WTC11 (cell line): ENCODE results near the gene FCMR. TPM values are rescaled to one million over a fixed set of nuclear protein-coding genes. Genes with fewer than 3 reads are reported as not detected.

ENCODE experiments used
- ATAC-seq: fragments of 200-7000 bp; cut with Tn5 transposase; 2 replicates; pipeline ENCODE4 v1.10.0; 2021; ENCODE audit warnings: mild to moderate bottlenecking, moderate library complexity
- CTCF ChIA-PET: fragments of 300-600 bp; sonication (Branson Sonifier 250); formaldehyde crosslinking; loops from one replicate; lab custom pipeline; 2021; ENCODE audit warnings: antibody characterized with exemption; lab: Charles Lee
- POLR2A ChIA-PET: fragments of 350-600 bp; sonication (Branson Sonifier 250); formaldehyde crosslinking; loops from one replicate; lab custom pipeline; 2021; ENCODE audit warnings: antibody characterized with exemption; lab: Charles Lee
- DNase-seq: peaks from one replicate; pipeline ENCODE4 v3.0.0; 2021; ENCODE audit warnings: low spot score
- H3K27ac Mint-ChIP-seq: 2 replicates; pipeline ENCODE4 v1.8.0; 2021; ENCODE audit warnings: mixed read lengths
- H3K27me3 Mint-ChIP-seq: 2 replicates; pipeline ENCODE4 v1.8.0; 2021; ENCODE audit warnings: low read depth, mild to moderate bottlenecking, moderate library complexity, mixed read lengths
- H3K36me3 Mint-ChIP-seq: 2 replicates; pipeline ENCODE4 v1.8.0; 2021; ENCODE audit warnings: mixed read lengths
- H3K4me1 Mint-ChIP-seq: 2 replicates; pipeline ENCODE4 v1.8.0; 2022; ENCODE audit warnings: mixed read lengths
- H3K4me3 Mint-ChIP-seq: 2 replicates; pipeline ENCODE4 v1.8.0; 2021; ENCODE audit warnings: mild to moderate bottlenecking, moderate library complexity, mixed read lengths
- H3K9me3 Mint-ChIP-seq: 2 replicates; pipeline ENCODE4 v1.8.0; 2021; ENCODE audit warnings: mixed read lengths
- ATF1 ChIP-seq: sonication (generic); formaldehyde crosslinking; IDR thresholded peaks from 2 replicates; pipeline ENCODE4 v1.8.1; 2023; ENCODE audit warnings: mild to moderate bottlenecking, moderate library complexity, missing genetic modification reagents
- EMX1 ChIP-seq: fragments of 250-450 bp; sonication (Bioruptor Pico); IDR thresholded peaks from 2 replicates; pipeline ENCODE4 v1.8.0; 2021; ENCODE audit warnings: mild to moderate bottlenecking
- FOXP1 ChIP-seq: sonication (generic); formaldehyde crosslinking; IDR thresholded peaks from 2 replicates; pipeline ENCODE4 v1.8.0; 2022; ENCODE audit warnings: missing genetic modification reagents, mild to moderate bottlenecking, moderate library complexity, borderline replicate concordance
- MXD4 ChIP-seq: fragments of 250-450 bp; sonication (Bioruptor Pico); IDR thresholded peaks from 2 replicates; pipeline ENCODE4 v1.8.0; 2021; ENCODE audit warnings: mild to moderate bottlenecking, moderate library complexity, borderline replicate concordance
- MYBL2 ChIP-seq: sonication (generic); formaldehyde crosslinking; IDR thresholded peaks from 2 replicates; pipeline ENCODE4 v1.8.1; 2023; ENCODE audit warnings: mild to moderate bottlenecking, moderate library complexity, missing genetic modification reagents
- NFYB ChIP-seq: sonication (generic); formaldehyde crosslinking; conservative IDR thresholded peaks from 2 replicates; pipeline ENCODE4 v1.8.0; 2022; ENCODE audit warnings: low read depth, missing genetic modification reagents
- NR2C2 ChIP-seq: sonication (generic); formaldehyde crosslinking; IDR thresholded peaks from 2 replicates; pipeline ENCODE4 v1.8.0; 2022; ENCODE audit warnings: mild to moderate bottlenecking, missing genetic modification reagents
- RELA ChIP-seq: sonication (generic); formaldehyde crosslinking; IDR thresholded peaks from 2 replicates; pipeline ENCODE4 v1.8.1; 2022; ENCODE audit warnings: missing genetic modification reagents, mild to moderate bottlenecking, borderline replicate concordance
- SMAD3 ChIP-seq: sonication (generic); formaldehyde crosslinking; IDR thresholded peaks from 2 replicates; pipeline ENCODE4 v1.8.0; 2022; ENCODE audit warnings: missing genetic modification reagents, mild to moderate bottlenecking, borderline replicate concordance
- TCF7 ChIP-seq: sonication (generic); formaldehyde crosslinking; IDR thresholded peaks from 2 replicates; pipeline ENCODE4 v1.8.0; 2022; ENCODE audit warnings: mild to moderate bottlenecking, low read depth, missing genetic modification reagents, moderate library complexity
- TEAD4 ChIP-seq: sonication (generic); formaldehyde crosslinking; IDR thresholded peaks from 2 replicates; pipeline ENCODE4 v1.8.0; 2022; ENCODE audit warnings: mild to moderate bottlenecking, missing genetic modification reagents
- TP53 ChIP-seq: sonication (generic); formaldehyde crosslinking; IDR thresholded peaks from 2 replicates; pipeline ENCODE4 v1.8.1; 2023; ENCODE audit warnings: mild to moderate bottlenecking, missing genetic modification reagents
- ZNF121 ChIP-seq: sonication (generic); formaldehyde crosslinking; IDR thresholded peaks from 2 replicates; pipeline ENCODE4 v1.8.0; 2023; ENCODE audit warnings: missing genetic modification reagents
- ZNF317 ChIP-seq: sonication (generic); formaldehyde crosslinking; IDR thresholded peaks from 2 replicates; pipeline ENCODE4 v1.8.1; 2023; ENCODE audit warnings: low read depth, mild to moderate bottlenecking, moderate library complexity, missing genetic modification reagents, borderline replicate concordance
- ZNF416 ChIP-seq: fragments of 250-450 bp; sonication (Bioruptor Pico); IDR thresholded peaks from 2 replicates; pipeline ENCODE4 v1.9.0; 2021; ENCODE audit warnings: mild to moderate bottlenecking, inconsistent platforms
- total RNA-seq: library from RNA; stranded (reverse); gene quantifications from 3 replicates; pipeline ENCODE4 v1.2.3, GENCODE V29; 2021
- TF ChIP-seq, protein P1 (sequence below): sonication (generic); formaldehyde crosslinking; IDR thresholded peaks from 2 replicates; pipeline ENCODE4 v1.8.0; 2023; ENCODE audit warnings: missing genetic modification reagents, mild to moderate bottlenecking, borderline replicate concordance
- TF ChIP-seq, protein P2 (sequence below): sonication (generic); formaldehyde crosslinking; conservative IDR thresholded peaks from 2 replicates; pipeline ENCODE4 v1.8.1; 2023; ENCODE audit warnings: mild to moderate bottlenecking, low read depth, missing genetic modification reagents, moderate library complexity
- TF ChIP-seq, protein P3 (sequence below): sonication (generic); formaldehyde crosslinking; IDR thresholded peaks from 2 replicates; pipeline ENCODE4 v1.8.1; 2022; ENCODE audit warnings: low read depth, mild to moderate bottlenecking, moderate library complexity, missing genetic modification reagents, borderline replicate concordance
- TF ChIP-seq, protein P4 (sequence below): sonication (generic); formaldehyde crosslinking; IDR thresholded peaks from 2 replicates; pipeline ENCODE4 v1.8.1; 2023; ENCODE audit warnings: mild to moderate bottlenecking, moderate library complexity, missing genetic modification reagents
- TF ChIP-seq, protein P5 (sequence below): sonication (generic); formaldehyde crosslinking; IDR thresholded peaks from 2 replicates; pipeline ENCODE4 v1.8.0; 2022; ENCODE audit warnings: mild to moderate bottlenecking, missing genetic modification reagents

Gene FCMR
- total RNA-seq, 1 experiment from 2014 or later, result 1.0 TPM

DNA sequence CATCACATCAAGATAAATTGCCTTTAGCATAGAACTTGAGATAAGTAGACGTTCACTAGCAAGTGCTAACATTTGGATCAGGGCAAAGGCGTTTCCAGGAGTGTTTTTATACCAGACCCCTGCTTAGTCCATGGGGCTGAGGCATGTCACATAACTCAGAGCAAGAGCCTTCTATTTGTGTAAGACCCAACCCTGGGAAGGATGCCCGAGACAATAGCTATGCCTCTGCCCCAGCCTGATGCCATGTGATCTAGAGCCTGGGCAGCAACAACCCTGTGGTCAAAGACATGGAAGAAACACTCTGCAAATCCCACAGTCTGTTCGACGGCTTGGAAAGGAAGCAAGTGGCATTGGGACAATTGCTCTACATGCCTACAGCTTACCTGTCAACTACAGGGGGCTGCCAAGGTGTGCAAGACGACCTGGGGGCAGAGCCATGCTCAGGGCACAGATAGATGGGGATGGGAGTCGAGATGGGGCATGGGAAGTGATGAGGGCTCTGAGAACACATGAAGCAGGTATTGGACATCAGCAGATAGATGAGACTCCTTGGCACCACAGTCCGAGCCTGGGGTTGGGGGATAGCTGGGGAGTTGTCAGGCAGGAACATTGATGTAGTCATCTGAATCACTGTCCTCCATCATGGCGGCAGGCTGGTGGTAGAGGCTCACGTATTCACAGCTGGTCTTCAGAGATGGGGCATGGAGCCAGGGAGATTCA lies 17.2 kb downstream of the FCMR start:
- Mint-ChIP-seq H3K27ac (no peak overlapping the region), H3K9me3 (no peaks in the 10 kb centered on the region), H3K4me3 (no peak overlapping the region), H3K36me3 (no peaks in the 10 kb centered on the region), H3K4me1 (peaks cover 12% of the 10 kb centered on the region), H3K27me3 (peaks cover 30% of the 10 kb centered on the region)
- ATAC-seq (no peak), DNase-seq (no peak)
- CTCF ChIA-PET, result interaction anchor here (1.4 kb wide), 1 partner anchor 31 kb away, joined by 3 read pairs; no protein-coding TSS in a partner anchor
- TF ChIP-seq ATF1 (CRISPR knock-in tag), result no peak
- TF ChIP-seq FOXP1 (CRISPR knock-in tag), result no peak
- no peak for TF ChIP-seq TEAD4
- TF ChIP-seq ZNF416 (CRISPR knock-in tag), result no peak
- TF ChIP-seq SMAD3, result no peak
- TF ChIP-seq TCF7, result no peak
- TF ChIP-seq NR2C2, result no peak
- TF ChIP-seq, protein P1, sequence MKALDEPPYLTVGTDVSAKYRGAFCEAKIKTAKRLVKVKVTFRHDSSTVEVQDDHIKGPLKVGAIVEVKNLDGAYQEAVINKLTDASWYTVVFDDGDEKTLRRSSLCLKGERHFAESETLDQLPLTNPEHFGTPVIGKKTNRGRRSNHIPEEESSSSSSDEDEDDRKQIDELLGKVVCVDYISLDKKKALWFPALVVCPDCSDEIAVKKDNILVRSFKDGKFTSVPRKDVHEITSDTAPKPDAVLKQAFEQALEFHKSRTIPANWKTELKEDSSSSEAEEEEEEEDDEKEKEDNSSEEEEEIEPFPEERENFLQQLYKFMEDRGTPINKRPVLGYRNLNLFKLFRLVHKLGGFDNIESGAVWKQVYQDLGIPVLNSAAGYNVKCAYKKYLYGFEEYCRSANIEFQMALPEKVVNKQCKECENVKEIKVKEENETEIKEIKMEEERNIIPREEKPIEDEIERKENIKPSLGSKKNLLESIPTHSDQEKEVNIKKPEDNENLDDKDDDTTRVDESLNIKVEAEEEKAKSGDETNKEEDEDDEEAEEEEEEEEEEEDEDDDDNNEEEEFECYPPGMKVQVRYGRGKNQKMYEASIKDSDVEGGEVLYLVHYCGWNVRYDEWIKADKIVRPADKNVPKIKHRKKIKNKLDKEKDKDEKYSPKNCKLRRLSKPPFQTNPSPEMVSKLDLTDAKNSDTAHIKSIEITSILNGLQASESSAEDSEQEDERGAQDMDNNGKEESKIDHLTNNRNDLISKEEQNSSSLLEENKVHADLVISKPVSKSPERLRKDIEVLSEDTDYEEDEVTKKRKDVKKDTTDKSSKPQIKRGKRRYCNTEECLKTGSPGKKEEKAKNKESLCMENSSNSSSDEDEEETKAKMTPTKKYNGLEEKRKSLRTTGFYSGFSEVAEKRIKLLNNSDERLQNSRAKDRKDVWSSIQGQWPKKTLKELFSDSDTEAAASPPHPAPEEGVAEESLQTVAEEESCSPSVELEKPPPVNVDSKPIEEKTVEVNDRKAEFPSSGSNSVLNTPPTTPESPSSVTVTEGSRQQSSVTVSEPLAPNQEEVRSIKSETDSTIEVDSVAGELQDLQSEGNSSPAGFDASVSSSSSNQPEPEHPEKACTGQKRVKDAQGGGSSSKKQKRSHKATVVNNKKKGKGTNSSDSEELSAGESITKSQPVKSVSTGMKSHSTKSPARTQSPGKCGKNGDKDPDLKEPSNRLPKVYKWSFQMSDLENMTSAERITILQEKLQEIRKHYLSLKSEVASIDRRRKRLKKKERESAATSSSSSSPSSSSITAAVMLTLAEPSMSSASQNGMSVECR, result no peak
- TF ChIP-seq, protein P2, sequence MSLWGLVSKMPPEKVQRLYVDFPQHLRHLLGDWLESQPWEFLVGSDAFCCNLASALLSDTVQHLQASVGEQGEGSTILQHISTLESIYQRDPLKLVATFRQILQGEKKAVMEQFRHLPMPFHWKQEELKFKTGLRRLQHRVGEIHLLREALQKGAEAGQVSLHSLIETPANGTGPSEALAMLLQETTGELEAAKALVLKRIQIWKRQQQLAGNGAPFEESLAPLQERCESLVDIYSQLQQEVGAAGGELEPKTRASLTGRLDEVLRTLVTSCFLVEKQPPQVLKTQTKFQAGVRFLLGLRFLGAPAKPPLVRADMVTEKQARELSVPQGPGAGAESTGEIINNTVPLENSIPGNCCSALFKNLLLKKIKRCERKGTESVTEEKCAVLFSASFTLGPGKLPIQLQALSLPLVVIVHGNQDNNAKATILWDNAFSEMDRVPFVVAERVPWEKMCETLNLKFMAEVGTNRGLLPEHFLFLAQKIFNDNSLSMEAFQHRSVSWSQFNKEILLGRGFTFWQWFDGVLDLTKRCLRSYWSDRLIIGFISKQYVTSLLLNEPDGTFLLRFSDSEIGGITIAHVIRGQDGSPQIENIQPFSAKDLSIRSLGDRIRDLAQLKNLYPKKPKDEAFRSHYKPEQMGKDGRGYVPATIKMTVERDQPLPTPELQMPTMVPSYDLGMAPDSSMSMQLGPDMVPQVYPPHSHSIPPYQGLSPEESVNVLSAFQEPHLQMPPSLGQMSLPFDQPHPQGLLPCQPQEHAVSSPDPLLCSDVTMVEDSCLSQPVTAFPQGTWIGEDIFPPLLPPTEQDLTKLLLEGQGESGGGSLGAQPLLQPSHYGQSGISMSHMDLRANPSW (CRISPR knock-in tag), result no peak
- TF ChIP-seq EMX1 (CRISPR knock-in tag), result no peak
- TF ChIP-seq ZNF317 (CRISPR knock-in tag), result no peak
- no peak for TF ChIP-seq ZNF121
- TF ChIP-seq, protein P3, sequence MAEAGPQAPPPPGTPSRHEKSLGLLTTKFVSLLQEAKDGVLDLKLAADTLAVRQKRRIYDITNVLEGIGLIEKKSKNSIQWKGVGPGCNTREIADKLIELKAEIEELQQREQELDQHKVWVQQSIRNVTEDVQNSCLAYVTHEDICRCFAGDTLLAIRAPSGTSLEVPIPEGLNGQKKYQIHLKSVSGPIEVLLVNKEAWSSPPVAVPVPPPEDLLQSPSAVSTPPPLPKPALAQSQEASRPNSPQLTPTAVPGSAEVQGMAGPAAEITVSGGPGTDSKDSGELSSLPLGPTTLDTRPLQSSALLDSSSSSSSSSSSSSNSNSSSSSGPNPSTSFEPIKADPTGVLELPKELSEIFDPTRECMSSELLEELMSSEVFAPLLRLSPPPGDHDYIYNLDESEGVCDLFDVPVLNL (CRISPR knock-in tag), result no peak
- TF ChIP-seq, protein P4, sequence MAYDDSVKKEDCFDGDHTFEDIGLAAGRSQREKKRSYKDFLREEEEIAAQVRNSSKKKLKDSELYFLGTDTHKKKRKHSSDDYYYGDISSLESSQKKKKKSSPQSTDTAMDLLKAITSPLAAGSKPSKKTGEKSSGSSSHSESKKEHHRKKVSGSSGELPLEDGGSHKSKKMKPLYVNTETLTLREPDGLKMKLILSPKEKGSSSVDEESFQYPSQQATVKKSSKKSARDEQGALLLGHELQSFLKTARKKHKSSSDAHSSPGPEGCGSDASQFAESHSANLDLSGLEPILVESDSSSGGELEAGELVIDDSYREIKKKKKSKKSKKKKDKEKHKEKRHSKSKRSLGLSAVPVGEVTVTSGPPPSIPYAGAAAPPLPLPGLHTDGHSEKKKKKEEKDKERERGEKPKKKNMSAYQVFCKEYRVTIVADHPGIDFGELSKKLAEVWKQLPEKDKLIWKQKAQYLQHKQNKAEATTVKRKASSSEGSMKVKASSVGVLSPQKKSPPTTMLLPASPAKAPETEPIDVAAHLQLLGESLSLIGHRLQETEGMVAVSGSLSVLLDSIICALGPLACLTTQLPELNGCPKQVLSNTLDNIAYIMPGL (CRISPR knock-in tag), result no peak
- TF ChIP-seq MXD4 (CRISPR knock-in tag), result no peak
- POLR2A ChIA-PET, result no interaction called here

DNA sequence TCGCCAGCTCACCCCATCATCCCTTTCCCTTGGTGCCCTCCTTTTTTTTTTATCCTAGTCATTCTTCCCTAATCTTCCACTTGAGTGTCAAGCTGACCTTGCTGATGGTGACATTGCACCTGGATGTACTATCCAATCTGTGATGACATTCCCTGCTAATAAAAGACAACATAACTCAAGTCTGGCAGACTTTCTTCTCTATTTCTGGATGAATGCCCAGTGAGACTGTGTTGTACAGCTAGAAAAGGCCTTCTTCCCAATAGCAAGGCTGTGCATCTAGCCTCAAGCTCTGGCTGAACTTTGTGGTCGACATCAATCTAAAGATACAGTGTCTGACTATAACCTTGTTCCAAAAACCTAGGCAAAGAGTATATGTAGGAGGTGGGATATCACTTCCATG lies 18.1 kb downstream of the FCMR start:
- Mint-ChIP-seq H3K9me3 (no peaks in the 10 kb centered on the region), H3K27ac (no peak overlapping the region), H3K27me3 (peaks cover 26% of the 10 kb centered on the region), H3K4me3 (no peak overlapping the region), H3K4me1 (peaks cover 7% of the 10 kb centered on the region), H3K36me3 (no peaks in the 10 kb centered on the region)
- no peak for TF ChIP-seq TP53
- no peak for TF ChIP-seq NFYB
- TF ChIP-seq, protein P5, sequence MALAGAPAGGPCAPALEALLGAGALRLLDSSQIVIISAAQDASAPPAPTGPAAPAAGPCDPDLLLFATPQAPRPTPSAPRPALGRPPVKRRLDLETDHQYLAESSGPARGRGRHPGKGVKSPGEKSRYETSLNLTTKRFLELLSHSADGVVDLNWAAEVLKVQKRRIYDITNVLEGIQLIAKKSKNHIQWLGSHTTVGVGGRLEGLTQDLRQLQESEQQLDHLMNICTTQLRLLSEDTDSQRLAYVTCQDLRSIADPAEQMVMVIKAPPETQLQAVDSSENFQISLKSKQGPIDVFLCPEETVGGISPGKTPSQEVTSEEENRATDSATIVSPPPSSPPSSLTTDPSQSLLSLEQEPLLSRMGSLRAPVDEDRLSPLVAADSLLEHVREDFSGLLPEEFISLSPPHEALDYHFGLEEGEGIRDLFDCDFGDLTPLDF (CRISPR knock-in tag), result no peak
- TF ChIP-seq MYBL2, result no peak
- no peak for TF ChIP-seq RELA
- TF ChIP-seq EMX1 (CRISPR knock-in tag), result no peak
- no peak for ATAC-seq
- no peak for DNase-seq
- ChIA-PET POLR2A (no interaction called here), CTCF (no interaction called here)
